HepG2 (cell line): ENCODE data around the gene DBN1. TPM values are rescaled to one million over a fixed set of nuclear protein-coding genes. Genes with fewer than 3 reads are reported as not detected.
A peak's percentile ranks its signal among the peaks of the same experiment; 100 is the strongest.

Source experiments
- CENPT ChIP-seq: sonication (generic); formaldehyde crosslinking; IDR thresholded peaks from 2 replicates; pipeline ENCODE4 v1.8.0; 2022; ENCODE audit warnings: low read depth, mild to moderate bottlenecking, moderate library complexity, missing genetic modification reagents
- HDAC2 ChIP-seq: sonication (generic); formaldehyde crosslinking; IDR thresholded peaks from 2 replicates; pipeline ENCODE4 v1.4.0; 2020; ENCODE audit warnings: missing genetic modification reagents
- HHEX ChIP-seq: IDR thresholded peaks from 2 replicates; pipeline ENCODE4 v1.6.1; 2016; ENCODE audit warnings: control low read depth
- NCOA2 ChIP-seq: sonication (generic); formaldehyde crosslinking; IDR thresholded peaks from 2 replicates; pipeline ENCODE4 v1.8.0; 2022; ENCODE audit warnings: inconsistent platforms
- NFIB ChIP-seq: sonication (generic); formaldehyde crosslinking; IDR thresholded peaks from 2 replicates; pipeline ENCODE4 v1.9.0; 2021; ENCODE audit warnings: missing genetic modification reagents, mild to moderate bottlenecking, borderline replicate concordance
- SALL1 ChIP-seq: sonication (generic); formaldehyde crosslinking; IDR thresholded peaks from 2 replicates; pipeline ENCODE4 v1.8.0; 2022; ENCODE audit warnings: mild to moderate bottlenecking, missing genetic modification reagents
- SNAPC2 ChIP-seq: sonication (generic); formaldehyde crosslinking; IDR thresholded peaks from 2 replicates; pipeline ENCODE4 v1.8.1; 2022; ENCODE audit warnings: mild to moderate bottlenecking, missing genetic modification reagents
- SOX6 ChIP-seq, 2 experiments: fragments of 450-650 bp in 1 of 2; sonication (generic) in 1 of 2; formaldehyde crosslinking in 1 of 2; IDR thresholded peaks; 2 replicates each; pipeline versions ENCODE4 v1.4.0 to v1.6.1; 2017 to 2020; ENCODE audit warnings: antibody characterized with exemption in 1 of 2, mild to moderate bottlenecking in 1 of 2, missing genetic modification reagents in 1 of 2
- ZNF331 ChIP-seq: sonication (generic); formaldehyde crosslinking; IDR thresholded peaks from 2 replicates; pipeline ENCODE4 v1.4.0; 2020; ENCODE audit warnings: missing genetic modification reagents
- ZNF569 ChIP-seq: sonication (generic); formaldehyde crosslinking; IDR thresholded peaks from 2 replicates; pipeline ENCODE4 v1.5.0; 2020; ENCODE audit warnings: mild to moderate bottlenecking, missing genetic modification reagents, moderate library complexity, borderline replicate concordance
- ZNF616 ChIP-seq: sonication (generic); formaldehyde crosslinking; IDR thresholded peaks from 2 replicates; pipeline ENCODE4 v1.5.0; 2020; ENCODE audit warnings: low read depth, mild to moderate bottlenecking, missing genetic modification reagents
- polyA plus RNA-seq, 8 experiments: library from polyadenylated mRNA; depleted of rRNA in 3 of 8; stranded (reverse) in 7 of 8; unstranded in 1 of 8; fragments of >200 nt; fragmentation: Illumina TruSeq in 4 of 8; extraction: Trizol in 4 of 8; gene quantifications; 2 replicates each; pipeline versions ENCODE4 v1.2.1 to v1.2.3, GENCODE V29; 2011 to 2016; ENCODE audit warnings: low read depth in 4 of 8, missing spikeins in 1 of 8, mixed read lengths in 1 of 8; ENCODE audit not compliant: insufficient read depth in 1 of 8
- total RNA-seq, 5 experiments: library from RNA; depleted of rRNA; stranded (reverse); fragments of >200 nt; fragmentation: Illumina TruSeq; extraction: Trizol; gene quantifications; 2 replicates each; pipeline ENCODE4 v1.2.3, GENCODE V29; 2016; ENCODE audit warnings: low read depth in 1 of 5
- TF ChIP-seq, protein P1 (sequence below): sonication (generic); formaldehyde crosslinking; IDR thresholded peaks from 2 replicates; pipeline ENCODE4 v1.4.0; 2020; ENCODE audit warnings: missing genetic modification reagents
- TF ChIP-seq, protein P2 (sequence below): sonication (generic); formaldehyde crosslinking; IDR thresholded peaks from 2 replicates; pipeline ENCODE4 v1.5.0; 2020; ENCODE audit warnings: mild to moderate bottlenecking, missing genetic modification reagents, moderate library complexity
- TF ChIP-seq, protein P3 (sequence below): sonication (generic); formaldehyde crosslinking; IDR thresholded peaks from 2 replicates; pipeline ENCODE4 v1.4.0; 2020; ENCODE audit warnings: missing genetic modification reagents; ENCODE audit errors: not compliant biosample characterization
- TF ChIP-seq, protein P4 (sequence below): sonication (generic); formaldehyde crosslinking; IDR thresholded peaks from 2 replicates; pipeline ENCODE4; 2020; ENCODE audit warnings: missing genetic modification reagents, mild to moderate bottlenecking, borderline replicate concordance
- TF ChIP-seq, protein P5 (sequence below): IDR thresholded peaks from 2 replicates; pipeline ENCODE4 v1.6.1; 2016
- TF ChIP-seq, protein P6 (sequence below): sonication (generic); formaldehyde crosslinking; IDR thresholded peaks from 2 replicates; pipeline ENCODE4 v1.8.1; 2023; ENCODE audit warnings: missing genetic modification reagents, mild to moderate bottlenecking, borderline replicate concordance
- TF ChIP-seq, protein P7 (sequence below): sonication (generic); formaldehyde crosslinking; IDR thresholded peaks from 2 replicates; pipeline ENCODE4 v1.8.0; 2022; ENCODE audit warnings: low read depth, missing genetic modification reagents

Gene DBN1
- total and polyA plus RNA-seq, 2 of the 13 experiments (the other 11 are each of a cell fraction or from before 2014, with no cell fraction given) = 27.0 to 37.3 TPM

DNA sequence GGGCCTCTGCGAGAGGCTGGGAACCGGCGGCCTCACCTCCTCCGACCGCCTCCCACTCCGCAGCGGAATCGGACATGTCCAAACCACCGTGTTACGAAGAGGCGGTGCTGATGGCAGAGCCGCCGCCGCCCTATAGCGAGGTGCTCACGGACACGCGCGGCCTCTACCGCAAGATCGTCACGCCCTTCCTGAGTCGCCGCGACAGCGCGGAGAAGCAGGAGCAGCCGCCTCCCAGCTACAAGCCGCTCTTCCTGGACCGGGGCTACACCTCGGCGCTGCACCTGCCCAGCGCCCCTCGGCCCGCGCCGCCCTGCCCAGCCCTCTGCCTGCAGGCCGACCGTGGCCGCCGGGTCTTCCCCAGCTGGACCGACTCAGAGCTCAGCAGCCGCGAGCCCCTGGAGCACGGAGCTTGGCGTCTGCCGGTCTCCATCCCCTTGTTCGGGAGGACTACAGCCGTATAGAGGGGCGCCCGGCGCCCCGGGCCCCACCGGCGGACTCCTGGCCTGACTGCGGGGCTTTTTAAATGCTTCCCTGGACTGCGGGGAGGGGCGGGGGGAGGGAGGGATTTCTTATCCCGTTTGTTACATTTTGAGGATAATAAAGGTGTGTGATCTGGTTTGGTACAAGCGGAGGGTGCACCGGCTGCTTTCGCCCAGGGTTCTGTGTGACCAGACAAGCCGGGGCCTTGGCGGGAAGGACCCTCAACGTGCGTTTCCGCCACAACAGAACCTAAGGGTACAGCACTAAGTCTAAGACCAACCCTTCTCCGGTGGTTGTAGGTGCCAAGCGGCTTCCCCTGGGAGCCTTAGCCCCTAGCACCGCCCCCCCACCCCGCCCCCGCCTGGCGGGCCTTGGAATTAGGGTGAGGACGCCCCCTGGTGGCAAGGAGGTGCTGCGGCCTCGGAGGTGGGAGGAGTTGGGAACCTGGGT, 17.5 kb downstream of the DBN1 start (continued):
- TF ChIP-seq ZNF616 (CRISPR knock-in tag) = no peak
- no peak for TF ChIP-seq ZNF569
- TF ChIP-seq, protein P1, sequence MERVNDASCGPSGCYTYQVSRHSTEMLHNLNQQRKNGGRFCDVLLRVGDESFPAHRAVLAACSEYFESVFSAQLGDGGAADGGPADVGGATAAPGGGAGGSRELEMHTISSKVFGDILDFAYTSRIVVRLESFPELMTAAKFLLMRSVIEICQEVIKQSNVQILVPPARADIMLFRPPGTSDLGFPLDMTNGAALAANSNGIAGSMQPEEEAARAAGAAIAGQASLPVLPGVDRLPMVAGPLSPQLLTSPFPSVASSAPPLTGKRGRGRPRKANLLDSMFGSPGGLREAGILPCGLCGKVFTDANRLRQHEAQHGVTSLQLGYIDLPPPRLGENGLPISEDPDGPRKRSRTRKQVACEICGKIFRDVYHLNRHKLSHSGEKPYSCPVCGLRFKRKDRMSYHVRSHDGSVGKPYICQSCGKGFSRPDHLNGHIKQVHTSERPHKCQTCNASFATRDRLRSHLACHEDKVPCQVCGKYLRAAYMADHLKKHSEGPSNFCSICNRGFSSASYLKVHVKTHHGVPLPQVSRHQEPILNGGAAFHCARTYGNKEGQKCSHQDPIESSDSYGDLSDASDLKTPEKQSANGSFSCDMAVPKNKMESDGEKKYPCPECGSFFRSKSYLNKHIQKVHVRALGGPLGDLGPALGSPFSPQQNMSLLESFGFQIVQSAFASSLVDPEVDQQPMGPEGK = peak; percentile 90
- no peak for TF ChIP-seq NFIB (CRISPR knock-in tag)
- no peak for TF ChIP-seq SNAPC2 (CRISPR knock-in tag)
- TF ChIP-seq CENPT (CRISPR knock-in tag) = 0 out of 2 replicates have a peak, but pooled peaks have one; percentile 32
- TF ChIP-seq NCOA2 (CRISPR knock-in tag) = no peak
- TF ChIP-seq, protein P2, sequence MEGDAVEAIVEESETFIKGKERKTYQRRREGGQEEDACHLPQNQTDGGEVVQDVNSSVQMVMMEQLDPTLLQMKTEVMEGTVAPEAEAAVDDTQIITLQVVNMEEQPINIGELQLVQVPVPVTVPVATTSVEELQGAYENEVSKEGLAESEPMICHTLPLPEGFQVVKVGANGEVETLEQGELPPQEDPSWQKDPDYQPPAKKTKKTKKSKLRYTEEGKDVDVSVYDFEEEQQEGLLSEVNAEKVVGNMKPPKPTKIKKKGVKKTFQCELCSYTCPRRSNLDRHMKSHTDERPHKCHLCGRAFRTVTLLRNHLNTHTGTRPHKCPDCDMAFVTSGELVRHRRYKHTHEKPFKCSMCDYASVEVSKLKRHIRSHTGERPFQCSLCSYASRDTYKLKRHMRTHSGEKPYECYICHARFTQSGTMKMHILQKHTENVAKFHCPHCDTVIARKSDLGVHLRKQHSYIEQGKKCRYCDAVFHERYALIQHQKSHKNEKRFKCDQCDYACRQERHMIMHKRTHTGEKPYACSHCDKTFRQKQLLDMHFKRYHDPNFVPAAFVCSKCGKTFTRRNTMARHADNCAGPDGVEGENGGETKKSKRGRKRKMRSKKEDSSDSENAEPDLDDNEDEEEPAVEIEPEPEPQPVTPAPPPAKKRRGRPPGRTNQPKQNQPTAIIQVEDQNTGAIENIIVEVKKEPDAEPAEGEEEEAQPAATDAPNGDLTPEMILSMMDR (CRISPR knock-in tag) = peak; percentile 92
- TF ChIP-seq SOX6 (IDR thresholded peaks at IDR 0.05) = no peak
- peak; percentile 6 for TF ChIP-seq SOX6 (CRISPR knock-in tag; IDR thresholded peaks at IDR 0.05)
- TF ChIP-seq SALL1 (CRISPR knock-in tag) = no peak
- TF ChIP-seq, protein P3, sequence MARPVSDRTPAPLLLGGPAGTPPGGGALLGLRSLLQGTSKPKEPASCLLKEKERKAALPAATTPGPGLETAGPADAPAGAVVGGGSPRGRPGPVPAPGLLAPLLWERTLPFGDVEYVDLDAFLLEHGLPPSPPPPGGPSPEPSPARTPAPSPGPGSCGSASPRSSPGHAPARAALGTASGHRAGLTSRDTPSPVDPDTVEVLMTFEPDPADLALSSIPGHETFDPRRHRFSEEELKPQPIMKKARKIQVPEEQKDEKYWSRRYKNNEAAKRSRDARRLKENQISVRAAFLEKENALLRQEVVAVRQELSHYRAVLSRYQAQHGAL (CRISPR knock-in tag) = no peak
- TF ChIP-seq, protein P4, sequence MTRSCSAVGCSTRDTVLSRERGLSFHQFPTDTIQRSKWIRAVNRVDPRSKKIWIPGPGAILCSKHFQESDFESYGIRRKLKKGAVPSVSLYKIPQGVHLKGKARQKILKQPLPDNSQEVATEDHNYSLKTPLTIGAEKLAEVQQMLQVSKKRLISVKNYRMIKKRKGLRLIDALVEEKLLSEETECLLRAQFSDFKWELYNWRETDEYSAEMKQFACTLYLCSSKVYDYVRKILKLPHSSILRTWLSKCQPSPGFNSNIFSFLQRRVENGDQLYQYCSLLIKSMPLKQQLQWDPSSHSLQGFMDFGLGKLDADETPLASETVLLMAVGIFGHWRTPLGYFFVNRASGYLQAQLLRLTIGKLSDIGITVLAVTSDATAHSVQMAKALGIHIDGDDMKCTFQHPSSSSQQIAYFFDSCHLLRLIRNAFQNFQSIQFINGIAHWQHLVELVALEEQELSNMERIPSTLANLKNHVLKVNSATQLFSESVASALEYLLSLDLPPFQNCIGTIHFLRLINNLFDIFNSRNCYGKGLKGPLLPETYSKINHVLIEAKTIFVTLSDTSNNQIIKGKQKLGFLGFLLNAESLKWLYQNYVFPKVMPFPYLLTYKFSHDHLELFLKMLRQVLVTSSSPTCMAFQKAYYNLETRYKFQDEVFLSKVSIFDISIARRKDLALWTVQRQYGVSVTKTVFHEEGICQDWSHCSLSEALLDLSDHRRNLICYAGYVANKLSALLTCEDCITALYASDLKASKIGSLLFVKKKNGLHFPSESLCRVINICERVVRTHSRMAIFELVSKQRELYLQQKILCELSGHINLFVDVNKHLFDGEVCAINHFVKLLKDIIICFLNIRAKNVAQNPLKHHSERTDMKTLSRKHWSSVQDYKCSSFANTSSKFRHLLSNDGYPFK = no peak
- TF ChIP-seq, protein P5, sequence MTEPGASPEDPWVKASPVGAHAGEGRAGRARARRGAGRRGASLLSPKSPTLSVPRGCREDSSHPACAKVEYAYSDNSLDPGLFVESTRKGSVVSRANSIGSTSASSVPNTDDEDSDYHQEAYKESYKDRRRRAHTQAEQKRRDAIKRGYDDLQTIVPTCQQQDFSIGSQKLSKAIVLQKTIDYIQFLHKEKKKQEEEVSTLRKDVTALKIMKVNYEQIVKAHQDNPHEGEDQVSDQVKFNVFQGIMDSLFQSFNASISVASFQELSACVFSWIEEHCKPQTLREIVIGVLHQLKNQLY = no peak
- TF ChIP-seq HHEX (CRISPR knock-in tag) = no peak
- TF ChIP-seq, protein P6, sequence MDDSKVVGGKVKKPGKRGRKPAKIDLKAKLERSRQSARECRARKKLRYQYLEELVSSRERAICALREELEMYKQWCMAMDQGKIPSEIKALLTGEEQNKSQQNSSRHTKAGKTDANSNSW = no peak
- TF ChIP-seq, protein P7, sequence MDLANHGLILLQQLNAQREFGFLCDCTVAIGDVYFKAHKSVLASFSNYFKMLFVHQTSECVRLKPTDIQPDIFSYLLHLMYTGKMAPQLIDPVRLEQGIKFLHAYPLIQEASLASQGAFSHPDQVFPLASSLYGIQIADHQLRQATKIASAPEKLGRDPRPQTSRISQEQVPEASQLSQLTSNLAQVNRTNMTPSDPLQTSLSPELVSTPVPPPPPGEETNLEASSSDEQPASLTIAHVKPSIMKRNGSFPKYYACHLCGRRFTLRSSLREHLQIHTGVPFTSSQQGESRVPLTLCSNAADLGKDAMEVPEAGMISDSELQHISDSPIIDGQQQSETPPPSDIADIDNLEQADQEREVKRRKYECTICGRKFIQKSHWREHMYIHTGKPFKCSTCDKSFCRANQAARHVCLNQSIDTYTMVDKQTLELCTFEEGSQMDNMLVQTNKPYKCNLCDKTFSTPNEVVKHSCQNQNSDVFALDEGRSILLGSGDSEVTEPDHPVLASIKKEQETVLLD = no peak
- TF ChIP-seq ZNF331 (CRISPR knock-in tag) = no peak; the same call in 1 of the 2 replicates
- peak; percentile 6; the same call in 1 of the 2 replicates for TF ChIP-seq HDAC2
